KMS-11 (cell line): Measurements from ENCODE around the gene TOX2.

Experiments
- H2AFZ ChIP-seq: fragments of 200-600 bp; sonication (generic); 2 replicates; pipeline ENCODE4 v1.6.1; 2016; ENCODE audit warnings: antibody characterized with exemption, mixed run types, low read depth
- H3K27ac ChIP-seq: fragments of 200-600 bp; sonication (generic); 2 replicates; pipeline ENCODE4 v1.6.1; 2016; ENCODE audit warnings: mild to moderate bottlenecking, mixed run types
- H3K27me3 ChIP-seq: fragments of 200-600 bp; sonication (generic); 2 replicates; pipeline ENCODE4 v1.6.1; 2017; ENCODE audit warnings: mild to moderate bottlenecking, low read depth, mixed run types, moderate library complexity; ENCODE audit not compliant: insufficient read depth
- H3K36me3 ChIP-seq: fragments of 200-600 bp; sonication (generic); 2 replicates; pipeline ENCODE4 v1.6.1; 2017; ENCODE audit warnings: mild to moderate bottlenecking, mixed run types; ENCODE audit not compliant: insufficient read depth
- H3K4me1 ChIP-seq: fragments of 200-600 bp; sonication (generic); 2 replicates; pipeline ENCODE4 v1.6.1; 2016; ENCODE audit warnings: mild to moderate bottlenecking, low read depth, mixed run types; ENCODE audit not compliant: poor library complexity, severe bottlenecking
- H3K4me2 ChIP-seq: fragments of 200-600 bp; sonication (generic); 2 replicates; pipeline ENCODE4 v1.7.0; 2016; ENCODE audit warnings: mild to moderate bottlenecking, mixed run types
- H3K4me3 ChIP-seq: fragments of 200-600 bp; sonication (generic); IDR thresholded peaks from 2 replicates; pipeline ENCODE4 v1.6.1; 2017; ENCODE audit warnings: low read depth, low read length, mixed read lengths; ENCODE audit not compliant: insufficient read depth
- H3K79me2 ChIP-seq: fragments of 200-600 bp; sonication (generic); 2 replicates; pipeline ENCODE4 v1.6.1; 2016; ENCODE audit warnings: low read depth, mixed run types; ENCODE audit not compliant: insufficient read depth
- H3K9ac ChIP-seq: fragments of 200-600 bp; sonication (generic); 2 replicates; pipeline ENCODE4 v1.6.1; 2016; ENCODE audit warnings: mild to moderate bottlenecking, mixed run types
- H4K20me1 ChIP-seq: fragments of 200-600 bp; sonication (generic); 2 replicates; pipeline ENCODE4 v1.6.1; 2016; ENCODE audit warnings: mild to moderate bottlenecking, mixed run types; ENCODE audit not compliant: insufficient read depth
- TF ChIP-seq, protein P1 (sequence below): fragments of 200-600 bp; sonication (generic); conservative IDR thresholded peaks from 2 replicates; pipeline ENCODE4 v1.6.1; 2017; ENCODE audit warnings: low read depth, mild to moderate bottlenecking, antibody characterized with exemption, low read length, moderate library complexity, mixed read lengths

The TOX2 gene

DNA sequence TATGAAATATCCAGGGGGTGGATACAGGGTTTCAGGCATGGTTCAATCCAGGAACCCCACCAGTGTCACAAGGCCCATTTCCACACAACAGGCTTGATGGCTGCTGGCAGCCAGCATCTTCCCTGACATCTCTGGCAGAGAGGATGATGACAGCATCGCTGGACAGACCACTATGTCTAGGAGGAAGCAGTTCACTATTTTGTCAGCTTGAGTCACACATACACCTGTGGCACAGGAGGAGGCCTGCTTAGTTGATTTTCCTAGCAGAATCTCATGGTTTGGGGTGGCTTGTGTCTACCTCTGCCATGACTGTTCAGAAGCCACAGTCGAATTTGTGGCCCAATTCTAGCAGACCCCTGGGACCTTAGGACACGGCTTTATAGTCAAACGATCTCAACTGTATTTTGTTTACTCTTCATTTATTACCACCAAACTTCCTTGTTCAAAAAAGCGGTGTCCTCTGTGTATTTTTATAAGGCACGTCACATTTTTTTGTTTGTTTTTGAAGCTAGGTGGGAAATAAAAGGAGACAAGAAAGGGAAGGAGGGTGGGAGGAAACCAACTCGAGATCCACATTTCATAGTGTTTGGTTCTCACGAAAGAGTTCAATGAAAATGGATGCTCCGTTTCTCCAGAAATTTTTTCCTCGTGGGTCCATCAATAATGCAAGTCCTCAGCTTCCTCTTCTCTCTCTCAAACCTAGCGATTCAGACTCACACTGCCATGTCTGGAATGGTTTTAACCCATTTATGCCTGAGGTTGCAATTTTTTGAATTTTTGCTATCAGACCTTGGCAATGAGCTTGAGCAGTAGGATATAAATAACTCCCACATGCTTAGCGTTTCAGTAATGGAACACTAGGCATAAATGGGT, 94.4 kb downstream of the TOX2 start:
- H3K27ac ChIP-seq: no peak overlapping the region
- no peaks in the 10 kb centered on the region for H4K20me1 ChIP-seq

DNA sequence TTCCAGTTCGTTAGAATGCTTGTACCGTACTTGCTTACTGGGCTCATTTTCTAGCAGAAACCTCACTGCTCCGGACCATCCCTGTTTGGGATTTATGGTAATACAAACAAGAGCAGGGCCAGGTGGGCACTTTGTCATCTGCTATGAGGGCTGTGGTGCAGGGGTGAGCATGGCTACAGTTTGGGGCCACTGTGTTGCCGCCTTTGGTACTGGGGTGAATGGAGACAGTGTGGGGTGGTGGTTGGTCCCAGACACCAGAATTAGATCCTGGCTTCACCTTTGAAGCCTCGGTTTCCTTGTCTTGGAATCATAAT, 95.0 kb downstream of the TOX2 start:
- H3K4me2 ChIP-seq: no peak overlapping the region

More for the DNA sequence above, 94.4 kb downstream of the TOX2 start:
- H2AFZ ChIP-seq: no peak overlapping the region
- H3K4me3 ChIP-seq: no peak overlapping the region
- no peak overlapping the region for H3K4me2 ChIP-seq
- TF ChIP-seq, protein P1, sequence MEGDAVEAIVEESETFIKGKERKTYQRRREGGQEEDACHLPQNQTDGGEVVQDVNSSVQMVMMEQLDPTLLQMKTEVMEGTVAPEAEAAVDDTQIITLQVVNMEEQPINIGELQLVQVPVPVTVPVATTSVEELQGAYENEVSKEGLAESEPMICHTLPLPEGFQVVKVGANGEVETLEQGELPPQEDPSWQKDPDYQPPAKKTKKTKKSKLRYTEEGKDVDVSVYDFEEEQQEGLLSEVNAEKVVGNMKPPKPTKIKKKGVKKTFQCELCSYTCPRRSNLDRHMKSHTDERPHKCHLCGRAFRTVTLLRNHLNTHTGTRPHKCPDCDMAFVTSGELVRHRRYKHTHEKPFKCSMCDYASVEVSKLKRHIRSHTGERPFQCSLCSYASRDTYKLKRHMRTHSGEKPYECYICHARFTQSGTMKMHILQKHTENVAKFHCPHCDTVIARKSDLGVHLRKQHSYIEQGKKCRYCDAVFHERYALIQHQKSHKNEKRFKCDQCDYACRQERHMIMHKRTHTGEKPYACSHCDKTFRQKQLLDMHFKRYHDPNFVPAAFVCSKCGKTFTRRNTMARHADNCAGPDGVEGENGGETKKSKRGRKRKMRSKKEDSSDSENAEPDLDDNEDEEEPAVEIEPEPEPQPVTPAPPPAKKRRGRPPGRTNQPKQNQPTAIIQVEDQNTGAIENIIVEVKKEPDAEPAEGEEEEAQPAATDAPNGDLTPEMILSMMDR: no peak
- no peaks in the 10 kb centered on the region for H3K27me3 ChIP-seq
- H3K36me3 ChIP-seq: peaks cover 5% of the 10 kb centered on the region; the same call in 1 of the 2 replicates
- no peak overlapping the region for H3K9ac ChIP-seq
- peaks cover 9% of the 10 kb centered on the region for H3K4me1 ChIP-seq
- H3K79me2 ChIP-seq: no peaks in the 10 kb centered on the region

DNA sequence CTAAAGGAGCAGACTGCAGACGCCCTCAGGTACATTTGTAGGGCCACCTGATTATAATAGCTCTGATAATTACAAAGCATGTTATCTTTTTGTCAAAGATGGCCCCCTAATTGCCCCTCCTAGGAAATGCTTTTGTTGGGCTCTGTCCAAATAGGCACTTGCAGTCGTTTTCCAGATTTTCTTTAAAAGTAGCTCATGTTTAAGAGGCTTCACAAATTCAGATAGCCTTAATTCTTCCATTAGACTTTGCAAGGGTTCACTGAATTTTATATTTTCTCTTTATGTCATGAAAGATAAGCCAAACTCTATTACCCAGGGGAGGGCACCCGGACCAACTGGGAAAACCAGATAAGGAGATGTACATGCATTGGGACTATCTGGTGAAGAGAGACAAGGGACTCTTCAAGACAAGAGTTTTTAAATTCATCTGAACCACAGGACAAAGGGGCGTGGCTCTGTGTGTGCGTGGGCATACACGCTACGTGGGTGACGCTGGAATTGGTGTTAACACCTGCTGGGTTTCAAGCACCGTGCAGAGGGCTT, 95.6 kb downstream of the TOX2 start:
- no peaks in the 10 kb centered on the region for H4K20me1 ChIP-seq
- H3K4me3 ChIP-seq: no peak overlapping the region
- peaks cover 3% of the 10 kb centered on the region for H3K4me1 ChIP-seq
- TF ChIP-seq, protein P1: no peak
- H3K27ac ChIP-seq: no peak overlapping the region
- H3K27me3 ChIP-seq: no peaks in the 10 kb centered on the region
- H3K79me2 ChIP-seq: no peaks in the 10 kb centered on the region
- no peak overlapping the region for H3K9ac ChIP-seq
- H3K4me2 ChIP-seq: no peak overlapping the region
- H2AFZ ChIP-seq: no peak overlapping the region
- peaks cover 5% of the 10 kb centered on the region; the same call in 1 of the 2 replicates for H3K36me3 ChIP-seq

More for the DNA sequence above, 95.0 kb downstream of the TOX2 start:
- Histone ChIP-seq H3K4me1 (peaks cover 6% of the 10 kb centered on the region), H2AFZ (no peak overlapping the region), H3K36me3 (peaks cover 5% of the 10 kb centered on the region; the same call in 1 of the 2 replicates), H3K27me3 (no peaks in the 10 kb centered on the region), H3K4me3 (no peak overlapping the region), H3K27ac (no peak overlapping the region), H3K79me2 (no peaks in the 10 kb centered on the region), H3K9ac (no peak overlapping the region), H4K20me1 (no peaks in the 10 kb centered on the region)
- TF ChIP-seq, protein P1: no peak

DNA sequence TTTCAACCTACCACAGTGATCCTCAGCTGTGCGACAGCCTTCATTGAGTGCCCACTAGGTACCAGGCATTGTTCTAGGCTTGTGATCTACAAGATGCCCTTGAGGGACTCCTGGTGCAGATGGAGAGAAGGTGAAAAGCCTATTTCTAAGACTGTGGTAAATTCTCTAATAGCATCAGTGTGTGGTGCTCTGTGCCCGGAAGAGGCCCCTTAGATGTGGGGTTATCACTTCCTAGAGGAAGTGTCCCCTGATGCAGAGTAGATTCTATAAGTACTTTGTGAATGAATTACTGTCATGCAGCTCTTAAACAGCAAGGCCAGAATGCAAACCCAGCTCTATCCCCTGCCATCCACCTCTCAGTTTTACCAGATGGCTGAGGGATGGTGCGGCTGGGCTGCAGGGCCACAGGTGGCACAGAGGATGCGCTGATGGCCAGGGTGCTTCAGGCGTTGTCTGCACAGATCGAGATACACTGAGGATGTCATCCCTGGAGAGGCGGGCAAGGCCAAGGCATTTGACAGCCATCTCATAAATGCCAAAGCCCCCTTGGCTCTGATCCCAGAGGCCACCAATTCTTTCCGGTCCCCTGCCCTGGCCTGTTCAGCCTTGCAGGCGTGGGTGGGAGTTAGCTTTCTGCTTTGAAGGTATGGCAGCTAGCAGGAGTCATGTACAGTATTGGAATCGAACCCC, 96.7 kb downstream of the TOX2 start:
- no peak overlapping the region for H2AFZ ChIP-seq
- no peaks in the 10 kb centered on the region for H3K27me3 ChIP-seq
- H3K4me1 ChIP-seq: no peaks in the 10 kb centered on the region
- no peak overlapping the region for H3K27ac ChIP-seq
- no peak overlapping the region for H3K4me3 ChIP-seq
- H3K36me3 ChIP-seq: peaks cover 5% of the 10 kb centered on the region; the same call in 1 of the 2 replicates
- TF ChIP-seq, protein P1: no peak
- H4K20me1 ChIP-seq: no peaks in the 10 kb centered on the region
- no peak overlapping the region for H3K9ac ChIP-seq
- no peaks in the 10 kb centered on the region for H3K79me2 ChIP-seq
- no peak overlapping the region for H3K4me2 ChIP-seq
